GM19395 (cell line): ENCODE data around the gene VPS4B.
A peak's percentile ranks its signal among the peaks of the same experiment; 100 is the strongest.
"Not testable (repeated sequence)": the region's sequence is repeated elsewhere in the genome, so short reads cannot be mapped to it uniquely, and the experiment has no call there.

Source experiments
- ATAC-seq: cut with Tn5 transposase; IDR thresholded peaks from one replicate; pipeline ENCODE4 v1.9.1; 2021; ENCODE audit warnings: mild to moderate bottlenecking, moderate library complexity; ENCODE audit not compliant: unreplicated experiment

VPS4B gene

DNA sequence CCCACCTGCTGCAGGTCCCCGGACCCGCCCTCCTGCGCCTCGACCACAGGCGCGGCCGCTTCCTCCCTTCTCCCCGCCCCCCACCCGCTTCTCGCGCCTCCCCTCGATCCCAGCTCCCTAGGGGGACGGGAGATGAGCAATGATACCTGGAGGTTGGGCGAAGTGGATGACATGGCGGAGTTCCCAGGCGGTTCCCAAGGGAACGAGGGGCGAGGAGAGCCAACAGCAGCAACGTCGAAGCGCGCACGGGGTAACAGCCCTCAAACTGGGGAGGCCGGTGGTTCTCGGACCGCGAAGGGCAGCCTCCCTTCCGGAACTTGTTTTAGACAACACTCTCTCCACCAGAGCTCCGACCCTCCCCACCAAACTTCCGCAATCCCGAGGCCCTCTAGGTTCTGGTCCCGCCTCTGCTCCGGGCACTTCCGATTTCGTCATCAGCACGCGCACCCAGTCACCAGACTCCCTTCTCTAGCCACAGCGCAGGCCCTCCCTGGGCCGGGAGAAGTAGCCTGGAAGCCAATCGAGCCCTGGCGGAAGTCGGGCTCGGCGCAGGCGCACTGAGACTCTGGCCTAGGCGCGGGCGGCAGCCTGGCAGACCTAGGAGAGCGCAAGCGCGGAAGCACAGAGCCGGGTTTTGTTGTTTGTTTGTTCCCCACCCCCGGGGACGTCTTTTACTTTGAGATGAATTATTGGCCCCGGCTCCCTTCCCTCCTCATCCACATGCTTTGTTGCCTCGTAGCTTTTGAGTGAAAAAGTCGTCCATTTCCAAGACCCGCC, at the start of gene VPS4B:
Gene VPS4B, minus strand, starts transcription at position 390 of the 777 bp plus-strand sequence. Its CDS starts 217 bp downstream, at position 173.
- peak; percentile 97 for ATAC-seq

DNA sequence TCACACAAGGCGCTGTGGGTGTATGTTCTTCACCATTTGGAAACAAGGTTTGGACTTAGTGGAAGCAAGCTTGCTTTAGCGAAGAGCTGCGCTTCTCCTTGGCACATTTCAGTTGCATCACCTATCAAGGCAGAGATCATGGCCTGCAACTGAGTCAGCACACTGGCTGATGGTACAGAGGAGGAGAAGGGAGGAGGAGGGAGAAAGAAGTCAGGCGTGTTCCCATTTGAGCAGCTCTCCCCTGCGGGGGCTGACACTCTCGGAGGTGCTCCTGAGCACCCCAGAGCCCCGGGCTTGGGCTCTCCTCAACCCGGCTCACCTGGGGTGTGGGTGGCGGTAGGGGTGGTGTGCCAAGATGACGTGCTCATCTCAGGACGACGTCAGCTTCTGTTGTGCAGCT, 48.5 kb upstream of the VPS4B start:
- no peak for ATAC-seq

DNA sequence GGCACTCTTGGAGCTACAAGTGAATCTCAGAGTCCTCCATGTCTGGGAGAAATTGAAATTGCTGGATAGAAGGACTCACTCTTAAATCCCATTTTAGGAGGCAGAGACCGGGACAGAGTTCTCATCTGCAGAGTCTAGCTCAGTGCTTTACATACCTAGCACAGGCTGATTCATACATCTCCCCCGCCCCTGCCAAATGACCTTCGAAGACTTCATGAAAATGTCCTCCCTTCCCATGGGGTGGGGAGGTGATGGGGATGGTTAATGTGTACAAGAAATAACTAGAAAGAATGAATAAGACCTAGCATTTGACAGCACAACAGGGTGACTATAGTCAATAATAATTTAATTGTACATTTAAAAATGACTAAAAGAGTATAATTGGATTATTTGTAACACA, 46.3 kb upstream of the VPS4B start:
- no peak for ATAC-seq

DNA sequence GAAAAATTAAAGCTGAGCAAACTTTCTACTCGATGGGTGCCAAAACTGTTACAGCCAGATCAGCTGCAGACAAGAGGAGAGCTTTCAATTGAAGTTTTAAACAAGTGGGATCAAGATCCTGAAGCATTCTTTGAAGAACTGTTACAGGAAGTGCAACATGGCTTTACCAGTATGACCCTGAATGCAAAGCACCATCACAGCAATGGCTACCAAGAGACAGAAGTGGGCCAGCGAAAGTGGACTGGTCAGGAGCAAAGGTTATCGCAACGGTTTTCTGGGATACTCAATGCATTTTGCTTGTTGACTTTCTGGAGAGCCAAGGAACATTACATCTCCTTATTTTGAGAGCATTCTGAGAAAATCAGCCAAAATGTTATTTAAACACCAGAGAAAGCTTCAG, 45.4 kb upstream of the VPS4B start:
- ATAC-seq = no peak

DNA sequence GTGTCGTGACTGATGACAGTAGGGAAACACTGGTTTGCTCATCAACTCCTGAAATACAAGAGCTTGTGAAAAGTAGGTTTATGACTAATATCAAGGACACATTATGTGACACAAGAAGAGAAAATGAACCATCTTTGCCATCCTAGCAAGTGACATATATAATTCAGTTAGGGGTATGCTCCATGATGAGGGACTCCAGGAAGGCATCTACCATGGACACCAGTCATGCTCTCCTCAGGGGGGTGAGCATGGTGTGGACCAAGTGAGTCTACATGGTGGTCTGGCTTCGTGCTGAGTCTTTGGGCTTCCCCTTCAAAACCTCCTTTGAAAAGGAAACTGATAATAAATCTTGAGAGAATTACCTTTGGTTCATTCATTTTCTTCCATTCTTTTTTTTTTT, 42.8 kb upstream of the VPS4B start:
- no peak for ATAC-seq

DNA sequence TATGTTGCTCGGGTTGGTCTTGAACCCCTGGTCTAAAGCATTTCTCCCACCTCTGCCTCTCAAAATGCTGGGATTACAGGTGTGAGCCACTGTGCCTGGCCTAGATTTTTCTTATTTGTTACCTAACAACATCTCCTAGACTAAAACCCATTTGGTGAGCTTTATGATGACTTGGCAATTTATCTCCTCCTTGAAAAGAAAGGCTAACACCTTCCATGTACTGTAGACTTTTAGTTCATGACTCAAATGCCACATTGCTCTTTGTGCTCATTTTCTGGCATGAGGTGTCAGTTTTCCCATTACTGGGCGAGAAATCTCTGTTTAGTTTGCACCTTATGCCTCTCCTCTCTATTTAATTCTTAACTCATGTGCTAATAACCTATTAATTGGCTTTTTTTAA, 42.2 kb upstream of the VPS4B start:
- no peak for ATAC-seq

DNA sequence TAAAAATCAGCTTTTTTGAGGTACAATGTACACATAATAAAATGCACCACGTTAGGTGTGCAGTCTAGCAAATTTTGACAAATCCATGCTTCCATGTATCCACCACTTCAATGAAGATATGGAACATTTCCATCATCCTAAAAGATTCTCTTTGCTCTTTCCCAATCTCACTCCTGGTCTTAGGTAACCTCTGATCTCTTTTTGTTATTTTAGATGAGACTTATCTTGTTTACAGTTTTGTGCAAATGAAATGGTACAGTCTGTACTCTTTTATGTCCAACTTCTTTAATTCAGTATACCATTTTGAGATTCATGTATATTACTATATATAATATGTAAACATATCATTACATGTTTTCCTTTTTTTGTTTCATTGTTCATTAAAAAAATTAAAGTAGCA, 38.1 kb upstream of the VPS4B start:
- ATAC-seq = no peak

DNA sequence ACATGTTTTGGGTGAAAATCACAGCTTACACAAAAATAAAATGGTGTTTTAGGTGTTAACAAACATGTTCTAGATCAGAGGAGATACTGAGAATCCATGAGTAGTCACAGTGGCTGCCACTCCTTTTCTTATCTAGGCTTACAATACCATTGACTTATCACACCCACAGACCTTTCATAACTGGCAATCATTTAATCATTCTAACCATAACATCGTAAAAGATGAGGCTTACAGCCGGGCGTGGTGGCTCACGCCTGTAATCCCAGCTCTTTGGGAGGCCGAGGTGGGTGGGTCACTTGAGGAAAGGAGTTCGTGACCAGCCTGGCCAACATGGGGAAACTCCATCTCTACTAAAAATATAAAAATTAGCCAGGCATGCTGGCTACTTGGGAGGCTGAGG, 35.7 kb upstream of the VPS4B start:
- no peak for ATAC-seq

DNA sequence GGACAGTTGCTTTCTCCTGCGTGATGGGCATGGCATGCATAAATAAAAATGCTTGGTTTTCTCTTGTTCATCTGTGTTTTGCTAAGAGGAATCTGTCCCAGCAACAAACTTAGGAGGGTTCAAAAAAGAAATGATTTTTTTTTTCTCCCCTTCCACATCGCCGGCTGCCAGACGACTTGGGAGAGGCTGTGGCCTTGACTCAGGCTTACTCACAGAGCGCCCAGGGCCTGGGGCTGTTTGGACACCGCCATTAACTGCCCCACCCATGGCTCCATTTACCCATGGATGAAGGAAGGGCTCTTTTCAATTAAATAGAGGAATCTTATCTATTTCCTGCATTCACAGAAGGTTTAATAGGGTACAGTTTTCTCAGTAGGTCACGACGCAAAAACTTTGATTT, 32.2 kb upstream of the VPS4B start:
- ATAC-seq = no peak

DNA sequence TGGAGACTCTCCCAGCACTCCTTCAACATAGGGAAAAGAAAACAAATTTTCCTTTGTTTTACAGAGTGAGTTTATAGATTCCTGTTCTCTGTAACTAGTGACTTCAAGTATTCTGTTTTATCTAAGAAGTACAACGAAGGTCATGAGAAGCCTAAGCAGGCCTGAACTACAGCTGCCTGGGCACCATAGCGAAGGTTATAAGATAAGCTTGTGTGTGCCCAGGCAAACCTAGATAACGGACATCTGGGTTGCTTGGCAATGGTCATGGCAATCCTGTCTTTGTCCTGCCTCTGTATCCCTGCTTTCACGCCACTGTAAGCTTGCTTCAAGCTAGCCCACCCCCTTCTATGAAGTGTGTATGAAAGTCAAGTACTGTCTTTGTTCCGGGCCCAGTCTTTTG, 30.5 kb upstream of the VPS4B start:
- ATAC-seq = not testable (repeated sequence)

DNA sequence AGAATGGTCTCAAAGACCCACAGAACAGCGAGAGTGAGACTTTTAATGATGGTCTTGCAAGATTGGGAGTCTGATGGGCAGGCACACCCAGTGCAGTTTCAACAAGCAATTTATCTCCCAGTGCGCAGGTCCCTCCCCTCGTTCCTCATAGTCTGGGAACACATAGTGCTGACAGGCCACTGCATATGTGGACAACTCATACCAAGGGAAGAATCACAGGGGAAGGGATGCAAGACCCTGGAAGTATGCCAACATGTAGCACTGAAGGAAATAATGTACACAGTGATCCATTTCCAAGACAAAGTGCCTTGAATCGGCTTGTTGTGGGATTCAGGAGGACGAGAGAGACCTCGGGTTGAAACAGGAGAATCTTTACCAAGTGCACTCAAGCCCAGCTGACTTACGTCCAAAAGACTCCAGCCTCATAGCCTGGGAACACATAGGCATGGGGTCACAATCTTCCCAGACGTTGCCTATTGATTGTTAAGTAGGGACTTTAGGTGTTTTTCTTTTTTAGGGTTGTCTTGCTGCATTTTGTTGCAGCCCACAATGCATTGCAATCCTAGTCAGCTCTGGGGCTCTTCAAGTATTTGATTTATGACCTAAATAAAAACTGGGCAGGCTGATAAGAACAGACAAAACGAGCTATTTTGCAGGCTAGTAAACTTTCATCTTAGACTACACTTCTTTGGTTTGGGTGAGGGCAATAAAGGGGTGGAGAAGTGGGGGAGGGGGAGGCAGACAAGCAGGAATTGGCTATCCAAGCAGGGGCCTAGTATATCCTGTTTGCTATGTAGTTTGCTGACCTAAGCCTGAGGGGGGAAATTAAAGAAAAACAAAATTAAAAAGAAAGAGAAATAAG, 29.8 kb upstream of the VPS4B start:
- no peak for ATAC-seq

DNA sequence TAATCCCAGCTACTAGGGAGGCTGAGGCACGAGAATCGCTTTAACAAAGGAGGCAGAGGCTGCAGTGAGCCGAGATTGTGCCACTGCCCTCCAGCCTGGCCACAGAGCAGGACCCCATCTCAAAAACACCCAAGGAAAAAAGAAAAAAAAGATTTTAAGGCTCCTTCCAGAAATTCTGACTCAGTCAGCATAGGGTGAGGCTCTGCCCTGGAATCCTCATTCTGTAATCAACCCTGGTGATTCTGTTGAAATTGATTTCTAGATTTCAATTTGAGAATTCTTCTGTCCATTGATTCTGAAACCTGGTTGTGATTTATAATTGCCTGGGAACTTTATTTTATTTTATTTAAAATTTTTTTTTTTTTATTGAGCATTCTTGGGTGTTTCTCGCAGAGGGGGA, 27.1 kb upstream of the VPS4B start:
- no peak for ATAC-seq

DNA sequence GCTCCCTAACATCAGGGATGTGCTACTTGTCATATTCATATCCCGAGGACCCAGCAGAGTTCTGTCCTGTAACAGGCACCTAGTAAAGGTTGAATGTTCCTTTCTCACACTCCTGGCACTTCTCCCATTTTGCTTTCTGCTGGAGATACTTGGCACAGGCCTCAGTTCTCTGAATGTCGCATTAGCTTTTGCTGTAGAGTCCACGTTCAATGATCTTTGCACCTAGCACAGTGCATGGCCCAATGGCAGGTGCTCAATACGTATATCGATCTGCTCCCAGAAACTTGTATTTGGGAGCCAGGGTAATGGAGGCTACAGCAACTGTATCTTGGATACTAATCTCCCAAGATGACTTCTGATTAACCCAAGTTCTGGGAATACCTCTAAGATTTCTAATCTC, 24.8 kb upstream of the VPS4B start:
- ATAC-seq = no peak

DNA sequence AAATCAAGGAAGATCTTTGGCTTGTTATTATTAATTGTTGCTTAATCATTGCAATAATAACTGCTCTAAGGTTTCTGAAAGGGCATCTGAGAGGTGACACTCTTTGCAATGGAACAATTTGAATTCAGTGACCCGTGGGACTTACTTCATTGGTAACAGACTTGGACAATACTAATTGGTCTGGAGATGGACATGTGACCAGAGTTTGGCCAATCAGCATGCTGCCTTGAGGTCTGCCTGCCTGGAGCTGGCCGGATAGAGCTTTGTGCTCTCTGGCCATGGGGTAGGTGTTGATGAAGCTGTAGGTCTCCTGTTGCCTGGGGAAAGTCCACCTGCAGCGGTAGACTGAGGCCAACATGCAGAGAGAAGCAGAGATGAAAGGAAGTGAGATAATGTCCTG, 24.0 kb upstream of the VPS4B start:
- no peak for ATAC-seq

DNA sequence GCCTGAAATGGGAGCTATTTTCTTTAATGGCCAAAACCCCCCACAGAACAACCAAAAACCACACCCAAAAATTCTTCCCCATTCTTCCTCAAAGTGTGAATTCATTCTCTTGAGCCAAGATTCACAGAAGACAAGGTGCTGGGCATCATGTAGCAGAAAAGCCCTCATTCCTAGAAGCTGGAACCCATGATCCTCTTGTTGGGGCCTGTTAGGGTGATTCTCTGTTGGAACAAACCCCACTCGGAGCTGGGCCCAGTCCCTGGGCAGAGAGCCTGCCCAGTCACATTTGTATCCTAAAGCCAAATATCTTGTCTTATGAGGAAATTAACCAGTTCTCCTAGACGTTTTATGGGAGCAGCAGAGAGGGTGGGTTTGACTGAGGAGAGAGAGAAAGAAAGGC, 22.8 kb upstream of the VPS4B start:
- no peak for ATAC-seq

DNA sequence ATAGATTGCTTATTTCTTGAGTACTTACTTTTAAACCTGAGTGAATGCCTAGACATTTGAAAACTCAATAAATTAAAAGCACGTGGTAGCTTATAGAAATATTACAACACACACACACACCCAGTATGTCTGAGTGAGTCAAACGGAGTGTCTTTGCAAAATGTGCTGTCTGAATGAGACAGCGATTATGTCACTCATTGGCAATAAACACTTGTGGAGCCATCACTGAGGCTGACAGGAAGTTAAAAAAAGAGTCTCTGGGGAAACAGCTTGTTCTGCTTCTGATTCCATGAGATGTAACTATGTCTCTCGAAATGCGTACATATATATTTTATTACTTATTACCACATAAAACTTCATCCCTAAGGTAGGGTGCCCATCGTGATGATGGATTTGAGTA, 22.3 kb upstream of the VPS4B start:
- ATAC-seq = no peak

DNA sequence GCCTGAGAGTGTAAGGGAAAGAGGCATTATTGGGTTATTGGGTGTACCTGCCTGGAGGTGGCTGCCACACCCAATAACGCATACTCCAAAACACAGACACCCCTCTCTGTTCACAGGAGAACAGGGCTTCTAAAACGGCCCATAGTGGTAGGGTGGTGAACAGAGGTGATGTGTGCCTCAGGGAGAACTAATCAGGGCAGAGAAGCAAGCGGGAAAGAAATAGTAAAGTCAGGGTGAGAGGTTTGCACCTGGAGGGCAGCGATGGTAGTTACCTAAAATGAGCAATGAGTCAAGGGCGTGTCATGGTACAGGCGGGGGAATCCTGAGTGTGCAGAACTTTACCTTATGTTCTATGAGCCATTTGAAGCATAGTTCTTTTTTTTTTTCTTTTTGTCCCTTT, 21.6 kb upstream of the VPS4B start:
- ATAC-seq = no peak

DNA sequence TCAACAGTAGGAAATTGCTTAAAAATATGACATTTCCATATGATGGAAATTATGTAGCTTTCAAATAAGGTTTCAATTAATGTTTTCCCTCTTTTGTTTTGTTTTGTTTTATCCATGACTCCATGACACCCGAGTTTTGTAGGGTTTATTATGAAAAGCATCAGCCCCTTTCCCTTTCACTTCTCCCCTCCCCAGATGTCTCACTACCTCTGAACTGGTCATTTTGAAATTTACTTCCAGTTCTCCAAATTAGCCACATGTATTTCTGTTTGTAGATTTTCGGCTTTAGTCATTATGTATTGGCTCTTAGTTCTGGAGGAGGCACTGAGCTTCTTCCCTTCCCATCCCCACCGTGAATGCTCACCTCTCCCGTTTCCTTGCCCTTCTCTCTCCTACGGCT, 18.6 kb upstream of the VPS4B start:
- ATAC-seq = peak; percentile 55

DNA sequence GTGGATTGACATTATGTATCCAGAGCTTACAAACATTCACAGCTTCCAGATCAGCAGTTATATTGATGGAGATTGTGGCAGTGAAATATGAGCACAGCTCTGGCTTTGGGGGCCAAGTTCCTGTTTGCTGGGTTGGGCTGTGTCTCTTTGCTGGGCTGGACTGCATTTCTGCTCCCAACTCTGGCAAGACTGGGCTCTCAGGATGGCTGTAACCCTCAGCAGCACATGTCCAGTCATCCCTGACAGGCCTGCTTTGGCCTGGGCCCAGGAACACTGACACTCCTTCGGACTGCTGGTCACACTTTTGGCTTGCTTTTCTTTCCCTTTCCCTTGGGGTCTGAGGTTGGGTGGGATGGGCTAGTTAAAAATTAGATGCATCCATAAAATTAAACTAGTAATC, 17.9 kb upstream of the VPS4B start:
- no peak for ATAC-seq

DNA sequence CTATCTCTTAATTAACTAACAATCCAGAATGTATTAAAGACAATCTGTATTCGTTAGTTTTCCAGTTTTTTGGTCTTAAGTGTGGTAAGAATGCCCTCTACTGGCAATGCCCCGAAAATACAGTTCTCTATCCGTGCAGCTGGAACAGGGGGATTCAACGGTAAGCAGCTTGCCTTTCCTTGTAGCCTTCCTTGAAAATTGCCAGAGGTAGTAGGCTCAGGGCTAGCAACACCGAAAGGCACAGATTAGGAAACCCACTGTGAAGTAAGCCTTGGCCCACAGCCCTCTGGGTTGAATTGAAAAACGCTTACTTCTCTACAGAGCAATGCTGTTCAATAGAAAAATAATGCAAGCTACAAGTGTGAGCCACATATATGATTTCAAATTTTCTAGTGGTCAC, 17.1 kb upstream of the VPS4B start:
- ATAC-seq = peak; percentile 72

DNA sequence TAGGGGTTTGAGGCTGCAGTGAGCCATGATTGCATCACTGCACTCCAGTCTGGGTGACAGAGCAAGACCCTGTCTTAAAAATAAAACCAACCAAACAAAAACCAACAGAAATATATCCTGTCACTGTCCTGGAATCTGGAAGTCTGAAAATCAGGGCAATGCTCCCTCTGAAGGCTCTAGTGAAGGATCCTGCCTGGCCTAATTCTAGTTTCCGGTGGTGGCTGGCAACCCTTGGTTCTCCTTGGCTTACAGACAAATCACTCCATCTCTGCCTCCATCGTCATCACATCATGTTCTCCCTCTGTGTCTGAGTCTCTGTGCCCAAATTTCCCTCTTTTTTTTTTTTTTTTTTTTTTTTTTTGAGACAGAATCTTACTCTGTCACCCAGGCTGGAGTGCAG, 15.9 kb upstream of the VPS4B start:
- no peak for ATAC-seq

DNA sequence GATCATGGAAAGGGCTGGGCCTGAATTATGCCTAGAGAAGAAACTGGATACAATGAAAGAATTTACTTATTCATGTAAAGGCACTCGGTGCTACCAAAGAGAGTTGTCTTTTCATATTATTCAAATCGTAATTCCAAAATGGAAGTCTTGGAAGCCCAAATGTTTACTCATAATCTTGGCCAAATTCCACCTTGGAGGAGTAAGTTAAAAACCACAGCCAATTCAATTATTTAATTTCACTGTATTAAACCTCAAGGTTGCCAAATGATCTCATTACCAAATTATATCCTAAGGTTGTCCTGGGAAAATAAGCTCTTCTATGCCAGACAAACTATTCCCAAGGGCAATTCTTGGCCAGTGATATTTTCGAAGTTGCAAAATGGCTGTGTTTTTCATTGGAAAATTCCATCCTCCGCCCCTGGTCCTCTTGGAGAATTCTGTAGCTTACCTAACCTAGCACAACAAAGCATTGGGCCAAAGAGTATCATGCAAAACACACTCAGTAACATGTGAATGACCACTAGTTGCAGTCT, 11.1 kb upstream of the VPS4B start:
- no peak for ATAC-seq
